Stimulated activated CD8-positive, alpha-beta memory T cell treated with anti-CD3 and anti-CD28 coated beads, Interleukin-7, amount 100 ng/mL, for 48 hours (primary cell): ENCODE data around the gene CCDC32.

Experiments
- DNase-seq, 2 donors: peaks; one replicate each; pipeline ENCODE4 v3.0.0-alpha.2; 2020; ENCODE audit warnings: low read depth in 1 of 2; ENCODE audit errors: extremely low read depth in 1 of 2

Gene CCDC32

GRCh38 chr15:40525855-40526254, 39.0 kb downstream of the CCDC32 start:
- no peak for DNase-seq

GRCh38 chr15:40523611-40524010, 41.2 kb downstream of the CCDC32 start:
- no peak for DNase-seq

- no peak for DNase-seq
Measured at GRCh38 chr15:40516322-40516721, 48.5 kb downstream of the CCDC32 start.

GRCh38 chr15:40513609-40514008, 51.2 kb downstream of the CCDC32 start:
- DNase-seq = no peak

- no peak for DNase-seq
Measured at GRCh38 chr15:40512440-40512839, 52.4 kb downstream of the CCDC32 start.

- no peak for DNase-seq
Measured at GRCh38 chr15:40511472-40512133, 53.2 kb downstream of the CCDC32 start.

- no peak for DNase-seq
Measured at GRCh38 chr15:40511093-40511471, 53.8 kb downstream of the CCDC32 start.

GRCh38 chr15:40510201-40510600, 54.6 kb downstream of the CCDC32 start:
- DNase-seq = no peak

GRCh38 chr15:40508216-40508615, 56.6 kb downstream of the CCDC32 start:
- no peak for DNase-seq

GRCh38 chr15:40506964-40507571, 57.8 kb downstream of the CCDC32 start:
- peak; percentile 47 for DNase-seq
